ENCODE data around the gene C5orf15. TPM values are rescaled to one million over a fixed set of nuclear protein-coding genes. Genes with fewer than 3 reads are reported as not detected.
"Not testable (repeated sequence)": the region's sequence is repeated elsewhere in the genome, so short reads cannot be mapped to it uniquely, and the experiment has no call there.

Gene C5orf15
- polyA plus RNA-seq, 1 of the 3 experiments (the other 2 are of a cell fraction): 81.0 TPM

DNA sequence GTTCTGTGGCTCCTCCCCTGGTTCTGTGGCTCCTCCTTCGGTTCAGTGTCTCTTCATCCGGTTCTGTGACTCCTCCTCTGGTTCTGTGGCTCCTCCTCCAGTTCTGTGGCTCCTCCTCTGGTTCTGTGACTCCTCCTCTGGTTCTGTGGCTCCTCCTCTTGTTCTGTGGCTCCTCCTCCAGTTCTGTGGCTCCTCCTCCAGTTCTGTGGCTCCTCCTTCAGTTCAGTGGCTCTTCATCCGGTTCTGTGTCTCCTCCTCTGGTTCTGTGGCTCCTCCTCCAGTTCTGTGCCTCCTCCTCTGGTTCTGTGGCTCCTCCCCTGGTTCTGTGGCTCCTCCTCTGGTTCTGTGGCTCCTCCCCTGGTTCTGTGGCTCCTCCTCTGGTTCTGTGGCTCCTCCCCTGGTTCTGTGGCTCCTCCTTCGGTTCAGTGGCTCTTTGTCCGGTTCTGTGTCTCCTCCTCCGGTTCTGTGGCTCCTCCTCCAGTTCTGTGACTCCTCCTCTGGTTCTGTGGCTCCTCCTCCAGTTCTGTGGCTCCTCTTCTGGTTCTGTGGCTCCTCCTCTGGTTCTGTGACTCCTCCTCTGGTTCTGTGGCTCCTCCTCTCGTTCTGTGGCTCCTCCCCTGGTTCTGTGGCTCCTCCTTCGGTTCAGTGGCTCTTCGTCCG lies 32.3 kb downstream of the C5orf15 start:
- CTCF ChIA-PET: interaction anchor here (1.1 to 2.3 kb wide), 4 partner anchors 67 to 513 kb away, joined by 3 to 9 read pairs (median 7); no protein-coding TSS in a partner anchor
- H3K4me3 ChIP-seq (ENCODE audit: low read depth in 2 of 2, low read length in 1 of 2); H3K36me3 ChIP-seq (replicated peaks in 1 of 2; ENCODE audit: control insufficient read depth in 1 of 2, insufficient read depth in 2 of 2, low read length in 1 of 2); H3K27ac ChIP-seq (ENCODE audit: low read depth in 2 of 2, low read length in 1 of 2); H2AFZ ChIP-seq (ENCODE audit: low read depth); H3K9ac ChIP-seq; H3K27me3 ChIP-seq (ENCODE audit: insufficient read depth); H3K4me1 ChIP-seq (ENCODE audit: control insufficient read depth in 1 of 2, insufficient read depth in 2 of 2, low read depth in 1 of 2, low read length in 1 of 2); H3K4me2 ChIP-seq; DNase-seq; POLR2A ChIA-PET; H3K9me3 ChIP-seq; H3K79me2 ChIP-seq (ENCODE audit: insufficient read depth); H4K20me1 ChIP-seq (ENCODE audit: insufficient read depth); H3K9me2 ChIP-seq; H3F3A ChIP-seq (replicated peaks; ENCODE audit: insufficient read depth): not testable (repeated sequence)
- 32% methylated on average over 10 of the region's 10 CpGs for WGBS (ENCODE audit: low lambda C conversion rate)

DNA sequence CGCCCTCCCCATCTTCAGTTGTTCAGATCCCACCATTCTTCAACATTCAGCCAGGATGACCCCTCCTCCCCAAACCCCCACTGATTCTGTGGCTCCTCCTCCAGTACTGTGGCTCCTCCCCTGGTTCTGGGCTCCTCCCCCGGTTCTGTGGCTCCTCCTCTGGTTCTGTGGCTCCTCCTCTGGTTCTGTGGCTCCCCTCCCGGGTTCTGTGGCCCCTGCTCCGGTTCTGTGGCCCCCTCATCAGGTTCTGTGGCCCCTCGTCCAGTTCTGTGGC lies 32.8 kb downstream of the C5orf15 start:
- Histone ChIP-seq H3F3A (replicated peaks; ENCODE audit: insufficient read depth) (peaks cover 6% of the 10 kb centered on the region), H3K36me3 (replicated peaks in 1 of 2; ENCODE audit: control insufficient read depth in 1 of 2, insufficient read depth in 2 of 2, low read length in 1 of 2) (no peaks in the 10 kb centered on the region), H3K9me3 (no peaks in the 10 kb centered on the region), H3K4me3 (ENCODE audit: low read depth in 2 of 2, low read length in 1 of 2) (no peak overlapping the region), H2AFZ (ENCODE audit: low read depth) (no peak overlapping the region), H3K9me2 (no peaks in the 10 kb centered on the region), H3K9ac (no peak overlapping the region), H3K27ac (ENCODE audit: low read depth in 2 of 2, low read length in 1 of 2) (no peak overlapping the region), H3K79me2 (ENCODE audit: insufficient read depth) (no peaks in the 10 kb centered on the region), H3K27me3 (ENCODE audit: insufficient read depth) (no peaks in the 10 kb centered on the region), H3K4me1 (ENCODE audit: control insufficient read depth in 1 of 2, insufficient read depth in 2 of 2, low read depth in 1 of 2, low read length in 1 of 2) (peaks cover 0 to 7% of the 10 kb centered on the region in 2 experiments; a peak in 1 of 4 replicates), H3K4me2 (no peak overlapping the region), H4K20me1 (ENCODE audit: insufficient read depth) (no peaks in the 10 kb centered on the region)
- 27% methylated on average over 5 of the region's 5 CpGs for WGBS (ENCODE audit: low lambda C conversion rate)
- no peak for TF ChIP-seq MXI1 (IDR thresholded peaks at IDR 0.05; ENCODE audit: low read depth, low read length)
- no peak for TF ChIP-seq GATA2 (CRISPR knock-in tag; IDR thresholded peaks at IDR 0.05)
- TF ChIP-seq, protein P1, sequence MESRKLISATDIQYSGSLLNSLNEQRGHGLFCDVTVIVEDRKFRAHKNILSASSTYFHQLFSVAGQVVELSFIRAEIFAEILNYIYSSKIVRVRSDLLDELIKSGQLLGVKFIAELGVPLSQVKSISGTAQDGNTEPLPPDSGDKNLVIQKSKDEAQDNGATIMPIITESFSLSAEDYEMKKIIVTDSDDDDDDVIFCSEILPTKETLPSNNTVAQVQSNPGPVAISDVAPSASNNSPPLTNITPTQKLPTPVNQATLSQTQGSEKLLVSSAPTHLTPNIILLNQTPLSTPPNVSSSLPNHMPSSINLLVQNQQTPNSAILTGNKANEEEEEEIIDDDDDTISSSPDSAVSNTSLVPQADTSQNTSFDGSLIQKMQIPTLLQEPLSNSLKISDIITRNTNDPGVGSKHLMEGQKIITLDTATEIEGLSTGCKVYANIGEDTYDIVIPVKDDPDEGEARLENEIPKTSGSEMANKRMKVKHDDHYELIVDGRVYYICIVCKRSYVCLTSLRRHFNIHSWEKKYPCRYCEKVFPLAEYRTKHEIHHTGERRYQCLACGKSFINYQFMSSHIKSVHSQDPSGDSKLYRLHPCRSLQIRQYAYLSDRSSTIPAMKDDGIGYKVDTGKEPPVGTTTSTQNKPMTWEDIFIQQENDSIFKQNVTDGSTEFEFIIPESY (IDR thresholded peaks at IDR 0.05; ENCODE audit: borderline replicate concordance, low read depth): no peak
- TF ChIP-seq TCF12 (IDR thresholded peaks at IDR 0.05): no peak
- TF ChIP-seq, protein P2, sequence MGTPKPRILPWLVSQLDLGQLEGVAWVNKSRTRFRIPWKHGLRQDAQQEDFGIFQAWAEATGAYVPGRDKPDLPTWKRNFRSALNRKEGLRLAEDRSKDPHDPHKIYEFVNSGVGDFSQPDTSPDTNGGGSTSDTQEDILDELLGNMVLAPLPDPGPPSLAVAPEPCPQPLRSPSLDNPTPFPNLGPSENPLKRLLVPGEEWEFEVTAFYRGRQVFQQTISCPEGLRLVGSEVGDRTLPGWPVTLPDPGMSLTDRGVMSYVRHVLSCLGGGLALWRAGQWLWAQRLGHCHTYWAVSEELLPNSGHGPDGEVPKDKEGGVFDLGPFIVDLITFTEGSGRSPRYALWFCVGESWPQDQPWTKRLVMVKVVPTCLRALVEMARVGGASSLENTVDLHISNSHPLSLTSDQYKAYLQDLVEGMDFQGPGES (IDR thresholded peaks at IDR 0.05; ENCODE audit: low read depth, low read length): no peak
- TF ChIP-seq, protein P3, sequence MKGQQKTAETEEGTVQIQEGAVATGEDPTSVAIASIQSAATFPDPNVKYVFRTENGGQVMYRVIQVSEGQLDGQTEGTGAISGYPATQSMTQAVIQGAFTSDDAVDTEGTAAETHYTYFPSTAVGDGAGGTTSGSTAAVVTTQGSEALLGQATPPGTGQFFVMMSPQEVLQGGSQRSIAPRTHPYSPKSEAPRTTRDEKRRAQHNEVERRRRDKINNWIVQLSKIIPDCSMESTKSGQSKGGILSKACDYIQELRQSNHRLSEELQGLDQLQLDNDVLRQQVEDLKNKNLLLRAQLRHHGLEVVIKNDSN (IDR thresholded peaks at IDR 0.05; ENCODE audit: borderline replicate concordance, low read depth): no peak
- TF ChIP-seq POLR2AphosphoS5 (IDR thresholded peaks at IDR 0.05; ENCODE audit: low read depth, low read length): no peak
- TF ChIP-seq, protein P4, sequence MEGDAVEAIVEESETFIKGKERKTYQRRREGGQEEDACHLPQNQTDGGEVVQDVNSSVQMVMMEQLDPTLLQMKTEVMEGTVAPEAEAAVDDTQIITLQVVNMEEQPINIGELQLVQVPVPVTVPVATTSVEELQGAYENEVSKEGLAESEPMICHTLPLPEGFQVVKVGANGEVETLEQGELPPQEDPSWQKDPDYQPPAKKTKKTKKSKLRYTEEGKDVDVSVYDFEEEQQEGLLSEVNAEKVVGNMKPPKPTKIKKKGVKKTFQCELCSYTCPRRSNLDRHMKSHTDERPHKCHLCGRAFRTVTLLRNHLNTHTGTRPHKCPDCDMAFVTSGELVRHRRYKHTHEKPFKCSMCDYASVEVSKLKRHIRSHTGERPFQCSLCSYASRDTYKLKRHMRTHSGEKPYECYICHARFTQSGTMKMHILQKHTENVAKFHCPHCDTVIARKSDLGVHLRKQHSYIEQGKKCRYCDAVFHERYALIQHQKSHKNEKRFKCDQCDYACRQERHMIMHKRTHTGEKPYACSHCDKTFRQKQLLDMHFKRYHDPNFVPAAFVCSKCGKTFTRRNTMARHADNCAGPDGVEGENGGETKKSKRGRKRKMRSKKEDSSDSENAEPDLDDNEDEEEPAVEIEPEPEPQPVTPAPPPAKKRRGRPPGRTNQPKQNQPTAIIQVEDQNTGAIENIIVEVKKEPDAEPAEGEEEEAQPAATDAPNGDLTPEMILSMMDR (IDR thresholded peaks at IDR 0.05): no peak
- no peak for TF ChIP-seq SIN3A (IDR thresholded peaks at IDR 0.05; ENCODE audit: borderline replicate concordance, low read depth, low read length)
- no peak for TF ChIP-seq RAD21 (IDR thresholded peaks at IDR 0.05; ENCODE audit: low read length)
- no peak for TF ChIP-seq TAF1 (IDR thresholded peaks at IDR 0.05; ENCODE audit: borderline replicate concordance, low read depth, low read length)
- TF ChIP-seq JUND (IDR thresholded peaks at IDR 0.05): no peak
- no peak for TF ChIP-seq NRF1 (IDR thresholded peaks at IDR 0.05; ENCODE audit: low read depth, low read length)
- no peak for TF ChIP-seq RFX5 (IDR thresholded peaks at IDR 0.05; ENCODE audit: low read length)
- TF ChIP-seq, protein P5, sequence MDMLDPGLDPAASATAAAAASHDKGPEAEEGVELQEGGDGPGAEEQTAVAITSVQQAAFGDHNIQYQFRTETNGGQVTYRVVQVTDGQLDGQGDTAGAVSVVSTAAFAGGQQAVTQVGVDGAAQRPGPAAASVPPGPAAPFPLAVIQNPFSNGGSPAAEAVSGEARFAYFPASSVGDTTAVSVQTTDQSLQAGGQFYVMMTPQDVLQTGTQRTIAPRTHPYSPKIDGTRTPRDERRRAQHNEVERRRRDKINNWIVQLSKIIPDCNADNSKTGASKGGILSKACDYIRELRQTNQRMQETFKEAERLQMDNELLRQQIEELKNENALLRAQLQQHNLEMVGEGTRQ (IDR thresholded peaks at IDR 0.05; ENCODE audit: borderline replicate concordance, low read depth, low read length): no peak
- TF ChIP-seq FOXM1 (IDR thresholded peaks at IDR 0.05; ENCODE audit: low read depth): no peak
- TF ChIP-seq YY1 (IDR thresholded peaks at IDR 0.05; ENCODE audit: low read depth): no peak
- TF ChIP-seq EP300 (IDR thresholded peaks at IDR 0.05; ENCODE audit: borderline replicate concordance in 1 of 2, low read depth in 1 of 2, low read length in 1 of 2): no peak
- CTCF ChIA-PET: interaction anchor here (1.6 to 2.3 kb wide), 2 partner anchors 66 to 512 kb away, joined by 8 to 9 read pairs; no protein-coding TSS in a partner anchor
- POLR2A ChIA-PET: no interaction called here
- no peak for DNase-seq

Data from SK-N-SH (cell line).